ENCODE data around the gene GGA1.

DNA sequence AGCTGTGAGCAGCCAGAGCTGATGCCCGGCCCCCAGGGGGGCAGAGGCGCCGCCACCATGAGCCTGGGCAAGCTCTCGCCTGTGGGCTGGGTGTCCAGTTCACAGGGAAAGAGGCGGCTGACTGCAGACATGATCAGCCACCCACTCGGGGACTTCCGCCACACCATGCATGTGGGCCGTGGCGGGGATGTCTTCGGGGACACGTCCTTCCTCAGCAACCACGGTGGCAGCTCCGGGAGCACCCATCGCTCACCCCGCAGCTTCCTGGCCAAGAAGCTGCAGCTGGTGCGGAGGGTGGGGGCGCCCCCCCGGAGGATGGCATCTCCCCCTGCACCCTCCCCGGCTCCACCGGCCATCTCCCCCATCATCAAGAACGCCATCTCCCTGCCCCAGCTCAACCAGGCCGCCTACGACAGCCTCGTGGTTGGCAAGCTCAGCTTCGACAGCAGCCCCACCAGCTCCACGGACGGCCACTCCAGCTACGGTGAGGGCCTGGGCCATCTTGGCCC, 42.3 kb upstream of the GGA1 start:
- TF ChIP-seq, protein P1, sequence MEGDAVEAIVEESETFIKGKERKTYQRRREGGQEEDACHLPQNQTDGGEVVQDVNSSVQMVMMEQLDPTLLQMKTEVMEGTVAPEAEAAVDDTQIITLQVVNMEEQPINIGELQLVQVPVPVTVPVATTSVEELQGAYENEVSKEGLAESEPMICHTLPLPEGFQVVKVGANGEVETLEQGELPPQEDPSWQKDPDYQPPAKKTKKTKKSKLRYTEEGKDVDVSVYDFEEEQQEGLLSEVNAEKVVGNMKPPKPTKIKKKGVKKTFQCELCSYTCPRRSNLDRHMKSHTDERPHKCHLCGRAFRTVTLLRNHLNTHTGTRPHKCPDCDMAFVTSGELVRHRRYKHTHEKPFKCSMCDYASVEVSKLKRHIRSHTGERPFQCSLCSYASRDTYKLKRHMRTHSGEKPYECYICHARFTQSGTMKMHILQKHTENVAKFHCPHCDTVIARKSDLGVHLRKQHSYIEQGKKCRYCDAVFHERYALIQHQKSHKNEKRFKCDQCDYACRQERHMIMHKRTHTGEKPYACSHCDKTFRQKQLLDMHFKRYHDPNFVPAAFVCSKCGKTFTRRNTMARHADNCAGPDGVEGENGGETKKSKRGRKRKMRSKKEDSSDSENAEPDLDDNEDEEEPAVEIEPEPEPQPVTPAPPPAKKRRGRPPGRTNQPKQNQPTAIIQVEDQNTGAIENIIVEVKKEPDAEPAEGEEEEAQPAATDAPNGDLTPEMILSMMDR (IDR thresholded peaks at IDR 0.05): no peak
- TF ChIP-seq POLR2A (IDR thresholded peaks at IDR 0.05) (no peak), EP300 (IDR thresholded peaks at IDR 0.05) (no peak), POLR2AphosphoS5 (IDR thresholded peaks at IDR 0.05) (no peak)

Measured in gastroesophageal sphincter (tissue), 3 donors.